H9 (cell line): ENCODE results near the gene FANCC. TPM values are rescaled to one million over a fixed set of nuclear protein-coding genes. Genes with fewer than 3 reads are reported as not detected.

Experiments used
- DNase-seq: peaks from one replicate; pipeline ENCODE4 v3.0.0-alpha.2; 2017
- H2AFZ ChIP-seq: one replicate; pipeline ENCODE4 v1.6.1; 2013; ENCODE audit warnings: mild to moderate bottlenecking, low read length, control low read depth, moderate library complexity
- H2AK5ac ChIP-seq: 2 replicates; pipeline ENCODE4 v1.6.1; 2013; ENCODE audit warnings: low read length, control low read depth, mixed read lengths; ENCODE audit not compliant: insufficient read length
- H2BK120ac ChIP-seq: one replicate; pipeline ENCODE4 v1.6.1; 2013; ENCODE audit warnings: low read depth, mild to moderate bottlenecking, low read length, control low read depth, inconsistent platforms; ENCODE audit not compliant: poor library complexity, severe bottlenecking
- H2BK12ac ChIP-seq: 2 replicates; pipeline ENCODE4 v1.6.1; 2013; ENCODE audit warnings: low read length, control low read depth, mixed read lengths, low read depth; ENCODE audit not compliant: insufficient read length
- H2BK15ac ChIP-seq: 2 replicates; pipeline ENCODE4 v1.6.1; 2013; ENCODE audit warnings: low read depth, low read length, control low read depth
- H2BK20ac ChIP-seq: one replicate; pipeline ENCODE4 v1.6.1; 2013; ENCODE audit warnings: low read depth, mild to moderate bottlenecking, low read length, control low read depth, inconsistent platforms; ENCODE audit not compliant: poor library complexity, severe bottlenecking
- H2BK5ac ChIP-seq: 2 replicates; pipeline ENCODE4 v1.6.1; 2013; ENCODE audit warnings: low read length, control low read depth, mixed read lengths; ENCODE audit not compliant: insufficient read length
- H3K14ac ChIP-seq: 2 replicates; pipeline ENCODE4 v1.6.1; 2013; ENCODE audit warnings: low read length, control low read depth; ENCODE audit not compliant: insufficient read depth
- H3K18ac ChIP-seq: 2 replicates; pipeline ENCODE4 v1.6.1; 2013; ENCODE audit warnings: low read depth, mild to moderate bottlenecking, mixed read lengths, low read length, control low read depth; ENCODE audit not compliant: insufficient read length
- H3K23ac ChIP-seq: 2 replicates; pipeline ENCODE4 v1.6.1; 2013; ENCODE audit warnings: low read length, control low read depth, mixed read lengths, low read depth; ENCODE audit not compliant: insufficient read length
- H3K23me2 ChIP-seq: 2 replicates; pipeline ENCODE4 v1.6.1; 2013; ENCODE audit warnings: low read depth, mild to moderate bottlenecking, mixed read lengths, low read length, control low read depth; ENCODE audit not compliant: insufficient read length, poor library complexity, severe bottlenecking
- H3K27ac ChIP-seq: 2 replicates; pipeline ENCODE4 v1.5.1; 2013; ENCODE audit warnings: low read length, control low read depth, mixed read lengths, low read depth; ENCODE audit not compliant: insufficient read length
- H3K27me3 ChIP-seq: 2 replicates; pipeline ENCODE4 v1.6.1; 2013; ENCODE audit warnings: low read length, control low read depth, inconsistent platforms; ENCODE audit not compliant: insufficient read depth
- H3K4ac ChIP-seq: 2 replicates; pipeline ENCODE4 v1.6.1; 2013; ENCODE audit warnings: low read depth, mild to moderate bottlenecking, control low read depth, inconsistent platforms, low read length, moderate library complexity
- H3K4me1 ChIP-seq: 2 replicates; pipeline ENCODE4 v1.6.1; 2013; ENCODE audit warnings: low read length, control low read depth, inconsistent platforms; ENCODE audit not compliant: insufficient read depth
- H3K4me2 ChIP-seq: 2 replicates; pipeline ENCODE4 v1.6.1; 2013; ENCODE audit warnings: low read length, control low read depth, mixed read lengths; ENCODE audit not compliant: insufficient read length, insufficient read depth
- H3K56ac ChIP-seq: 2 replicates; pipeline ENCODE4 v1.6.1; 2013; ENCODE audit warnings: low read depth, mild to moderate bottlenecking, mixed read lengths, low read length, control low read depth; ENCODE audit not compliant: insufficient read length
- H3K79me1 ChIP-seq: 2 replicates; pipeline ENCODE4 v1.6.1; 2013; ENCODE audit warnings: low read depth, mild to moderate bottlenecking, moderate library complexity, low read length, control low read depth, inconsistent platforms; ENCODE audit not compliant: insufficient read depth, poor library complexity, severe bottlenecking
- H3K79me2 ChIP-seq: 2 replicates; pipeline ENCODE4 v1.6.1; 2013; ENCODE audit warnings: low read length, control low read depth, inconsistent platforms; ENCODE audit not compliant: insufficient read depth
- H3K9ac ChIP-seq: 2 replicates; pipeline ENCODE4 v1.6.1; 2013; ENCODE audit warnings: low read length, control low read depth, mixed read lengths; ENCODE audit not compliant: insufficient read length; ENCODE audit errors: extremely low read depth
- H3K9me3 ChIP-seq: one replicate; pipeline ENCODE4 v1.6.1; 2013; ENCODE audit warnings: low read depth, low read length, inconsistent platforms; ENCODE audit not compliant: control insufficient read depth
- H3T11ph ChIP-seq: one replicate; pipeline ENCODE4 v1.6.1; 2013; ENCODE audit warnings: mild to moderate bottlenecking, low read length, control low read depth, inconsistent platforms
- H4K20me1 ChIP-seq: one replicate; pipeline ENCODE4 v1.6.1; 2013; ENCODE audit not compliant: control insufficient read depth, insufficient read length, insufficient read depth
- H4K5ac ChIP-seq: 2 replicates; pipeline ENCODE4 v1.6.1; 2013; ENCODE audit warnings: low read depth, mild to moderate bottlenecking, mixed read lengths, low read length, control low read depth; ENCODE audit not compliant: insufficient read length
- H4K8ac ChIP-seq: replicated peaks from 2 replicates; pipeline ENCODE4 v1.6.1; 2013; ENCODE audit warnings: low read length, control low read depth, mixed read lengths, low read depth; ENCODE audit not compliant: insufficient read length
- H4K91ac ChIP-seq: 2 replicates; pipeline ENCODE4 v1.6.1; 2013; ENCODE audit warnings: low read depth, mild to moderate bottlenecking, moderate library complexity, mixed read lengths, low read length, control low read depth; ENCODE audit not compliant: insufficient read length
- H3K27ac Mint-ChIP-seq, 3 experiments: 2 replicates in 2 of 3; 3 replicates in 1 of 3; pipeline ENCODE4 v1.8.0; 2020 to 2021; ENCODE audit warnings: mixed read lengths in 3 of 3, mild to moderate bottlenecking in 1 of 3, moderate library complexity in 1 of 3
- H3K27me3 Mint-ChIP-seq: 2 replicates; pipeline ENCODE4 v1.8.0; 2021; ENCODE audit warnings: low read depth, mild to moderate bottlenecking, moderate library complexity, mixed read lengths
- H3K36me3 Mint-ChIP-seq, 3 experiments: 2 replicates in 2 of 3; 3 replicates in 1 of 3; pipeline ENCODE4 v1.8.0; 2020 to 2021; ENCODE audit warnings: low read depth in 3 of 3, mixed read lengths in 3 of 3; ENCODE audit not compliant: insufficient read depth in 1 of 3
- H3K4me1 Mint-ChIP-seq, 2 experiments: 2 replicates each; pipeline ENCODE4 v1.8.0; 2020; ENCODE audit warnings: mixed read lengths in 2 of 2
- H3K4me3 Mint-ChIP-seq, 2 experiments: 2 replicates in 1 of 2; 3 replicates in 1 of 2; pipeline ENCODE4 v1.8.0; 2020 to 2021; ENCODE audit warnings: mild to moderate bottlenecking in 2 of 2, mixed read lengths in 2 of 2, moderate library complexity in 1 of 2
- H3K9me3 Mint-ChIP-seq, 2 experiments: 2 replicates in 1 of 2; 3 replicates in 1 of 2; pipeline ENCODE4 v1.8.0; 2020; ENCODE audit warnings: mild to moderate bottlenecking in 2 of 2, mixed read lengths in 2 of 2, moderate library complexity in 1 of 2
- CTCF ChIP-seq: fragments of 200-600 bp; sonication (generic); conservative IDR thresholded peaks from 3 replicates; pipeline ENCODE4 v1.8.0; 2021; ENCODE audit warnings: antibody characterized with exemption, mild to moderate bottlenecking
- WGBS: extraction: QIAGEN DNeasy Blood & Tissue Kit; methylation state at CpG from one replicate; pipeline ENCODE4 v1.1.7; 2013; ENCODE audit warnings: missing lambda C conversion rate, low lambda C conversion rate, mixed read lengths; ENCODE audit not compliant: insufficient read length; ENCODE audit errors: extremely low coverage; 5-methylcytosine and 5-hydroxymethylcytosine counted together
- total RNA-seq: library from RNA; stranded (reverse); gene quantifications from 2 replicates; pipeline ENCODE4 v1.2.1, GENCODE V29; 2021

The FANCC gene
- total RNA-seq, 1 experiment from 2014 or later, result 14.6 TPM

- Histone ChIP-seq H3K79me1 (no peaks in the 10 kb centered on the region), H4K5ac (no peak overlapping the region), H4K91ac (no peak overlapping the region), H2BK120ac (no peak overlapping the region), H3K56ac (no peak overlapping the region), H3K9ac (no peak overlapping the region), H2BK5ac (no peak overlapping the region), H3K18ac (no peak overlapping the region), H3K27me3 (no peaks in the 10 kb centered on the region), H3K4me1 (no peaks in the 10 kb centered on the region; the same call in 1 of the 2 replicates), H3K23me2 (no peaks in the 10 kb centered on the region), H2BK12ac (no peak overlapping the region), H2BK20ac (no peak overlapping the region), H4K20me1 (no peaks in the 10 kb centered on the region), H3K79me2 (no peaks in the 10 kb centered on the region), H2BK15ac (no peak overlapping the region), H3T11ph (no peak overlapping the region), H2AK5ac (no peak overlapping the region), H3K4me2 (no peak overlapping the region), H2AFZ (no peak overlapping the region), H3K23ac (no peak overlapping the region), H4K8ac (no peak overlapping the region), H3K27ac (no peak overlapping the region), H3K14ac (no peak overlapping the region), H3K4ac (no peak overlapping the region), H3K9me3 (no peaks in the 10 kb centered on the region)
- no peak for TF ChIP-seq CTCF
- no peak for DNase-seq
- no CpG with 5 or more reads among the region's 5 CpGs for WGBS
- Mint-ChIP-seq H3K36me3 (peaks cover 0 to 4% (median 3%) of the 10 kb centered on the region in 3 experiments; a peak in 2 of 7 replicates), H3K27me3 (no peaks in the 10 kb centered on the region; the same call in 1 of the 2 replicates), H3K9me3 (no peaks in the 10 kb centered on the region), H3K4me1 (peaks cover 7 to 8% of the 10 kb centered on the region in 2 experiments), H3K27ac (no peak overlapping the region), H3K4me3 (no peak overlapping the region)
These were observed 245.6 kb downstream of the FANCC start for GRCh38 chr9:95071925-95072324.
